Neural progenitor cell (in vitro differentiated cells): ENCODE measurements around the gene ANKRD6.

Experiments used
- EZH2 ChIP-seq: fragments of 200-600 bp; sonication (generic); IDR thresholded peaks from 2 replicates; pipeline ENCODE4 v1.6.1; 2017; ENCODE audit warnings: antibody characterized with exemption, mild to moderate bottlenecking, moderate library complexity
- EZH2phosphoT487 ChIP-seq: fragments of 200-600 bp; sonication (generic); IDR thresholded peaks from 2 replicates; pipeline ENCODE4 v1.6.1; 2017; ENCODE audit warnings: antibody characterized with exemption
- TF ChIP-seq, protein P1 (sequence below): fragments of 200-600 bp; sonication (generic); IDR thresholded peaks from 2 replicates; pipeline ENCODE4 v1.5.1; 2017; ENCODE audit warnings: antibody characterized with exemption, mild to moderate bottlenecking

DNA sequence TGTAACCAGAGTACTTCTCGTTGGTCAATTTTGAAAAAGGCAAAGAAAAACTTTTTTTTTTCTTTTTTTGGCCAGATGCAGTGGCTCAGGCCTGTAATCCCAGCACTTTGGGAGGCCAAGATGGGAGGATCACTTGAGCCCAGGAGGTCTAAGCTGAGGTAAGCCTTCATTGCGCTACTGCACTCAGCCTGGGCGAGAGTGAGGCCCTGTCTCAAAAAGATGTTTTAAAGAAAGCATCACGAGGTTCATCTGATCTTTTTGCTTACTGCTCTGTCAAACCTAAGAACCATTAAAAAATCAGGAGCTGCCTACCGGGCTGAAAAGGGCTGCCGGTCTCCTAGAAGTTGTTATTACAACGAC is 205.0 kb downstream of the ANKRD6 start:
- TF ChIP-seq, protein P1, sequence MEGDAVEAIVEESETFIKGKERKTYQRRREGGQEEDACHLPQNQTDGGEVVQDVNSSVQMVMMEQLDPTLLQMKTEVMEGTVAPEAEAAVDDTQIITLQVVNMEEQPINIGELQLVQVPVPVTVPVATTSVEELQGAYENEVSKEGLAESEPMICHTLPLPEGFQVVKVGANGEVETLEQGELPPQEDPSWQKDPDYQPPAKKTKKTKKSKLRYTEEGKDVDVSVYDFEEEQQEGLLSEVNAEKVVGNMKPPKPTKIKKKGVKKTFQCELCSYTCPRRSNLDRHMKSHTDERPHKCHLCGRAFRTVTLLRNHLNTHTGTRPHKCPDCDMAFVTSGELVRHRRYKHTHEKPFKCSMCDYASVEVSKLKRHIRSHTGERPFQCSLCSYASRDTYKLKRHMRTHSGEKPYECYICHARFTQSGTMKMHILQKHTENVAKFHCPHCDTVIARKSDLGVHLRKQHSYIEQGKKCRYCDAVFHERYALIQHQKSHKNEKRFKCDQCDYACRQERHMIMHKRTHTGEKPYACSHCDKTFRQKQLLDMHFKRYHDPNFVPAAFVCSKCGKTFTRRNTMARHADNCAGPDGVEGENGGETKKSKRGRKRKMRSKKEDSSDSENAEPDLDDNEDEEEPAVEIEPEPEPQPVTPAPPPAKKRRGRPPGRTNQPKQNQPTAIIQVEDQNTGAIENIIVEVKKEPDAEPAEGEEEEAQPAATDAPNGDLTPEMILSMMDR: no peak
- TF ChIP-seq EZH2phosphoT487: no peak
- no peak for TF ChIP-seq EZH2
